H1 (cell line): ENCODE data around the gene SLC22A3. TPM values are rescaled to one million over a fixed set of nuclear protein-coding genes. Genes with fewer than 3 reads are reported as not detected.

ENCODE experiments used
- CTCF ChIA-PET: fragments of 300-600 bp; sonication (Branson Sonifier 250); formaldehyde crosslinking; loops from one replicate; lab custom pipeline; 2021; ENCODE audit not compliant: partially characterized antibody; lab: Charles Lee
- POLR2A ChIA-PET: fragments of 300-600 bp; sonication (Branson Sonifier 250); formaldehyde crosslinking; loops from one replicate; lab custom pipeline; 2021; ENCODE audit warnings: inconsistent platforms; ENCODE audit not compliant: partially characterized antibody; lab: Charles Lee
- DNase-seq, 2 experiments: peaks; one replicate each; pipeline versions ENCODE4 v3.0.0 to v3.0.0-alpha.2; 2010 to 2022; ENCODE audit warnings: low spot score in 2 of 2, low read depth in 1 of 2, mixed read lengths in 1 of 2
- FAIRE-seq: peaks from 2 replicates; lab custom pipeline; 2011; peaks lifted over from hg19 to GRCh38; lab: Jason Lieb, UNC
- H2AFZ ChIP-seq: 2 replicates; pipeline ENCODE4 v1.8.1; 2012; ENCODE audit warnings: low read length, inconsistent platforms
- H2AK5ac ChIP-seq: 2 replicates; pipeline ENCODE4 v1.6.1; 2013; ENCODE audit warnings: low read depth, low read length
- H2BK120ac ChIP-seq: replicated peaks from 2 replicates; pipeline ENCODE3; 2013; ENCODE audit warnings: low read depth, low read length, inconsistent platforms
- H2BK12ac ChIP-seq: 2 replicates; pipeline ENCODE4 v1.6.1; 2013; ENCODE audit warnings: low read depth, low read length
- H2BK15ac ChIP-seq: 2 replicates; pipeline ENCODE4 v1.6.1; 2013; ENCODE audit warnings: low read length
- H2BK20ac ChIP-seq: 2 replicates; pipeline ENCODE4 v1.6.1; 2013; ENCODE audit warnings: low read length
- H2BK5ac ChIP-seq: 2 replicates; pipeline ENCODE4 v1.6.1; 2013; ENCODE audit warnings: low read depth, low read length
- H3K14ac ChIP-seq: 2 replicates; pipeline ENCODE4 v1.6.1; 2013; ENCODE audit warnings: inconsistent platforms; ENCODE audit not compliant: insufficient read length
- H3K18ac ChIP-seq: 2 replicates; pipeline ENCODE4 v1.6.1; 2013; ENCODE audit warnings: low read length; ENCODE audit errors: extremely low read depth
- H3K23ac ChIP-seq: 2 replicates; pipeline ENCODE4 v1.6.1; 2013; ENCODE audit warnings: inconsistent platforms; ENCODE audit not compliant: insufficient read length
- H3K23me2 ChIP-seq: 2 replicates; pipeline ENCODE4 v1.6.1; 2013; ENCODE audit warnings: low read depth, low read length
- H3K27ac ChIP-seq: 2 replicates; pipeline ENCODE4 v1.6.1; 2011; ENCODE audit warnings: low read depth, low read length, inconsistent platforms
- H3K27me3 ChIP-seq, 4 experiments: replicated peaks in 1 of 4; 1 replicate in 1 of 4; 2 replicates in 3 of 4; pipeline versions ENCODE4 v1.6.1 to v1.8.1; 2011 to 2013; ENCODE audit warnings: low read length in 3 of 4, mild to moderate bottlenecking in 3 of 4, inconsistent platforms in 2 of 4, mixed read lengths in 2 of 4, moderate library complexity in 1 of 4; ENCODE audit not compliant: control insufficient read depth in 3 of 4, insufficient read depth in 3 of 4; ENCODE audit errors: extremely low read depth in 1 of 4
- H3K36me3 ChIP-seq, 4 experiments: 2 replicates each; pipeline versions ENCODE4 v1.6.1 to v1.8.1; 2011 to 2013; ENCODE audit warnings: mild to moderate bottlenecking in 4 of 4, low read length in 3 of 4, moderate library complexity in 2 of 4, control low read depth in 1 of 4, inconsistent platforms in 1 of 4; ENCODE audit not compliant: insufficient read depth in 4 of 4, control insufficient read depth in 2 of 4
- H3K4ac ChIP-seq: replicated peaks from 2 replicates; pipeline ENCODE3; 2013; ENCODE audit warnings: low read length, low read depth, mixed read lengths, inconsistent platforms; ENCODE audit not compliant: insufficient read length
- H3K4me1 ChIP-seq, 4 experiments: replicated peaks in 1 of 4; 1 replicate in 1 of 4; 2 replicates in 3 of 4; pipeline versions ENCODE4 v1.6.1 to v1.8.1; 2011 to 2013; ENCODE audit warnings: low read length in 3 of 4, inconsistent platforms in 2 of 4, mixed read lengths in 1 of 4; ENCODE audit not compliant: insufficient read depth in 4 of 4, control insufficient read depth in 3 of 4
- H3K4me2 ChIP-seq, 2 experiments: 2 replicates each; pipeline versions ENCODE4 v1.6.1 to v1.8.1; 2011 to 2013; ENCODE audit warnings: low read depth in 2 of 2, low read length in 2 of 2, control low read depth in 1 of 2, inconsistent platforms in 1 of 2, mild to moderate bottlenecking in 1 of 2; ENCODE audit not compliant: insufficient read depth in 1 of 2
- H3K4me3 ChIP-seq, 4 experiments: fragments of 200-600, 300-600 bp in 1 of 4; sonication (generic), shearing (Covaris generic), sonication (Bioruptor Twin) in 1 of 4; 2 replicates each; pipeline versions ENCODE4 v1.5.1 to v1.8.1; 2011 to 2016; ENCODE audit warnings: low read length in 4 of 4, low read depth in 3 of 4, control low read depth in 2 of 4, inconsistent platforms in 2 of 4, mild to moderate bottlenecking in 2 of 4, mixed read lengths in 1 of 4, moderate library complexity in 1 of 4; ENCODE audit not compliant: insufficient read depth in 2 of 4; ENCODE audit errors: extremely low read depth in 1 of 4
- H3K56ac ChIP-seq: replicated peaks from 2 replicates; pipeline ENCODE3; 2013; ENCODE audit warnings: low read depth, mild to moderate bottlenecking, mixed read lengths, low read length, inconsistent platforms; ENCODE audit not compliant: insufficient read length
- H3K79me1 ChIP-seq: 2 replicates; pipeline ENCODE4 v1.6.1; 2013; ENCODE audit warnings: low read depth, low read length, control low read depth
- H3K79me2 ChIP-seq, 2 experiments: 2 replicates each; pipeline versions ENCODE4 v1.6.1 to v1.8.1; 2012 to 2013; ENCODE audit warnings: low read length in 2 of 2, mild to moderate bottlenecking in 2 of 2, inconsistent platforms in 1 of 2; ENCODE audit not compliant: insufficient read depth in 2 of 2, control insufficient read depth in 1 of 2
- H3K9ac ChIP-seq, 4 experiments: replicated peaks in 1 of 4; 1 replicate in 1 of 4; 2 replicates in 3 of 4; pipeline versions ENCODE4 v1.6.1 to v1.8.1; 2011 to 2013; ENCODE audit warnings: low read depth in 3 of 4, low read length in 3 of 4, control low read depth in 2 of 4, mild to moderate bottlenecking in 2 of 4, moderate library complexity in 2 of 4, inconsistent platforms in 1 of 4; ENCODE audit errors: extremely low read depth in 1 of 4
- H3K9me3 ChIP-seq, 2 experiments: 2 replicates each; pipeline versions ENCODE4 v1.6.1 to v1.8.1; 2012 to 2013; ENCODE audit warnings: mild to moderate bottlenecking in 2 of 2, moderate library complexity in 2 of 2, control low read depth in 1 of 2, inconsistent platforms in 1 of 2, low read depth in 1 of 2, low read length in 1 of 2, mixed read lengths in 1 of 2; ENCODE audit not compliant: insufficient read depth in 2 of 2
- H4K20me1 ChIP-seq, 2 experiments: replicated peaks in 1 of 2; 2 replicates each; pipeline versions ENCODE3 to v1.8.1; 2011 to 2013; ENCODE audit warnings: inconsistent platforms in 2 of 2, low read length in 2 of 2, mild to moderate bottlenecking in 1 of 2; ENCODE audit not compliant: insufficient read depth in 2 of 2, control insufficient read depth in 1 of 2
- H4K5ac ChIP-seq: 2 replicates; pipeline ENCODE4 v1.6.1; 2013; ENCODE audit warnings: low read length, low read depth, mixed read lengths, inconsistent platforms; ENCODE audit not compliant: insufficient read length
- H4K8ac ChIP-seq: 2 replicates; pipeline ENCODE4 v1.8.0; 2013; ENCODE audit warnings: mild to moderate bottlenecking, moderate library complexity, low read length, inconsistent platforms; ENCODE audit not compliant: insufficient read depth; ENCODE audit errors: extremely low read depth
- H4K91ac ChIP-seq: replicated peaks from 2 replicates; pipeline ENCODE3; 2013; ENCODE audit warnings: low read length, mixed read lengths, inconsistent platforms; ENCODE audit not compliant: insufficient read length
- ASH2L ChIP-seq: fragments of 200-600, 300-600 bp; sonication (generic); IDR thresholded peaks from one replicate; pipeline ENCODE4 v1.7.1; 2017; ENCODE audit warnings: low read length
- HDAC6 ChIP-seq: IDR thresholded peaks from one replicate; pipeline ENCODE4 v1.7.1; 2012; ENCODE audit warnings: low read depth, mild to moderate bottlenecking, inconsistent platforms, low read length, moderate library complexity
- RNF2 ChIP-seq: fragments of 200-900, 300-1000 bp; sonication (generic); IDR thresholded peaks from 2 replicates; pipeline ENCODE4 v1.7.1; 2016; ENCODE audit warnings: borderline replicate concordance, low read depth, mild to moderate bottlenecking, antibody characterized with exemption, low read length; ENCODE audit not compliant: poor library complexity, severe bottlenecking; ENCODE audit errors: missing control alignments
- SP4 ChIP-seq: IDR thresholded peaks from 2 replicates; pipeline ENCODE4 v1.6.1; 2012; ENCODE audit warnings: low read length, inconsistent platforms
- YY1 ChIP-seq: IDR thresholded peaks from 2 replicates; pipeline ENCODE4 v1.6.1; 2011; ENCODE audit warnings: low read depth, mild to moderate bottlenecking, low read length
- WGBS, 2 experiments: shearing (Covaris generic) in 1 of 2; methylation state at CpG; one replicate each; pipeline versions ENCODE4 v1.1.6 to v1.1.7; 2013 to 2015; ENCODE audit warnings: low lambda C conversion rate in 2 of 2, mixed read lengths in 2 of 2, inconsistent platforms in 1 of 2, low coverage in 1 of 2, missing lambda C conversion rate in 1 of 2; ENCODE audit not compliant: insufficient replicate concordance in 2 of 2, insufficient coverage in 1 of 2, insufficient read length in 1 of 2; ENCODE audit errors: extremely low coverage in 1 of 2, missing lambda C conversion rate in 1 of 2; 5-methylcytosine and 5-hydroxymethylcytosine counted together
- polyA plus RNA-seq, 7 experiments: library from polyadenylated mRNA; depleted of rRNA in 3 of 7; stranded (reverse) in 5 of 7; unstranded in 2 of 7; fragments of >200 nt in 5 of 7; fragments of 200-250 nt in 2 of 7; gene quantifications; 1 replicate in 5 of 7; 2 replicates in 1 of 7; 4 replicates in 1 of 7; pipeline versions ENCODE4 v1.2.1 to v1.2.3, GENCODE V29; 2011 to 2013; ENCODE audit warnings: missing spikeins in 2 of 7, mixed read lengths in 2 of 7
- total RNA-seq: library from RNA; stranded (reverse); fragmentation: NEBNext Ultra II Directional; extraction: Animal tissue kit (Norgen Biotek cat#: 25700); gene quantifications from 2 replicates; pipeline ENCODE4 v1.2.1, GENCODE V29; 2021

SLC22A3 gene
- total and polyA plus RNA-seq, 2 of the 8 experiments (the other 6 are each of a cell fraction or from before 2014, with no cell fraction given): 1.0 to 2.9 TPM

GRCh38 chr6:160386869-160387530, 38.8 kb downstream of the SLC22A3 start:
- no peak overlapping the region for H3K23ac ChIP-seq
- CTCF ChIA-PET: interaction anchor here (1.2 to 2.6 kb wide), 2 partner anchors 18 to 69 kb away, joined by 3 to 7 read pairs; no protein-coding TSS in a partner anchor
- H3K23me2 ChIP-seq: peaks cover 1% of the 10 kb centered on the region; the same call in 1 of the 2 replicates
- no peak overlapping the region for H3K27ac ChIP-seq
- no peak overlapping the region for H3K4me3 ChIP-seq
- 87% methylated on average over 5 of the region's 5 CpGs; no CpG with 5 or more reads in 1 of the 2 experiments for WGBS, 2 experiments
- no peak overlapping the region for H2BK12ac ChIP-seq
- POLR2A ChIA-PET: interaction anchor here (0.6 kb wide), 1 partner anchor 440 kb away, joined by 3 read pairs; no protein-coding TSS in a partner anchor
- H3K27me3 ChIP-seq: no peaks in the 10 kb centered on the region
- H3K4ac ChIP-seq: no peak overlapping the region
- peaks cover 3% of the 10 kb centered on the region in 2 experiments; a peak in 2 of 4 replicates for H3K9me3 ChIP-seq
- H3K36me3 ChIP-seq: no peaks in the 10 kb centered on the region
- no peaks in the 10 kb centered on the region for H3K79me1 ChIP-seq
- H3K79me2 ChIP-seq: no peaks in the 10 kb centered on the region
- H2AK5ac ChIP-seq: no peak overlapping the region
- 0 out of 2 replicates have a peak overlapping the region, but pooled peaks have one; percentile 19 for H3K18ac ChIP-seq
- H3K14ac ChIP-seq: no peak overlapping the region
- H3K4me2 ChIP-seq: no peak overlapping the region
- no peak overlapping the region for H2BK5ac ChIP-seq
- no peak overlapping the region for H3K56ac ChIP-seq
- no peak overlapping the region for H2BK20ac ChIP-seq
- H4K20me1 ChIP-seq: no peaks in the 10 kb centered on the region
- no peak for DNase-seq
- no peak overlapping the region for H3K9ac ChIP-seq
- no peak for FAIRE-seq
- no peak overlapping the region for H4K91ac ChIP-seq
- no peak overlapping the region for H2AFZ ChIP-seq
- H3K4me1 ChIP-seq: no peaks in the 10 kb centered on the region; a peak in 1 of 7 replicates
- TF ChIP-seq HDAC6: no peak
- TF ChIP-seq YY1: no peak
- TF ChIP-seq RNF2: no peak
- no peak for TF ChIP-seq ASH2L
- no peak for TF ChIP-seq SP4
- no peak overlapping the region for H4K5ac ChIP-seq
- H2BK15ac ChIP-seq: no peak overlapping the region
- H4K8ac ChIP-seq: no peak overlapping the region
- H2BK120ac ChIP-seq: no peak overlapping the region
